ENCODE data around the gene SLU7.
"Not testable (repeated sequence)": the region's sequence is repeated elsewhere in the genome, so short reads cannot be mapped to it uniquely, and the experiment has no call there.

Gene SLU7

GRCh38 chr5:160441311-160441781, 22.5 kb upstream of the SLU7 start:
- H3K4me3 ChIP-seq (ENCODE audit: low read depth, low read length): no peak overlapping the region
- DNase-seq (ENCODE audit: low read depth): no peak
- no peak for TF ChIP-seq CTCF (conservative IDR thresholded peaks at IDR 0.05; ENCODE audit: low read depth, low read length)

GRCh38 chr5:160439205-160439600, 20.3 kb upstream of the SLU7 start:
- peak; percentile 83 for DNase-seq (ENCODE audit: low read depth)
- peak; percentile 94 for TF ChIP-seq CTCF (conservative IDR thresholded peaks at IDR 0.05; ENCODE audit: low read depth, low read length)
- H3K4me3 ChIP-seq (ENCODE audit: low read depth, low read length): peak overlapping the region; percentile 68

GRCh38 chr5:160438316-160439204, 19.7 kb upstream of the SLU7 start:
- peak; percentile 87 for DNase-seq (ENCODE audit: low read depth)
- H3K4me3 ChIP-seq (ENCODE audit: low read depth, low read length): peak overlapping the region; percentile 68
- TF ChIP-seq CTCF (conservative IDR thresholded peaks at IDR 0.05; ENCODE audit: low read depth, low read length): peak; percentile 98

GRCh38 chr5:160437271-160437670, 18.4 kb upstream of the SLU7 start:
- DNase-seq (ENCODE audit: low read depth): no peak
- no peak for TF ChIP-seq CTCF (conservative IDR thresholded peaks at IDR 0.05; ENCODE audit: low read depth, low read length)
- H3K4me3 ChIP-seq (ENCODE audit: low read depth, low read length): no peak overlapping the region

- H3K4me3 ChIP-seq (ENCODE audit: low read depth, low read length); DNase-seq (ENCODE audit: low read depth): not testable (repeated sequence)
Measured at GRCh38 chr5:160436661-160437060, 17.8 kb upstream of the SLU7 start.

- TF ChIP-seq CTCF (conservative IDR thresholded peaks at IDR 0.05; ENCODE audit: low read depth, low read length): no peak
- DNase-seq (ENCODE audit: low read depth): no peak
- no peak overlapping the region for H3K4me3 ChIP-seq (ENCODE audit: low read depth, low read length)
Measured at GRCh38 chr5:160436017-160436416, 17.1 kb upstream of the SLU7 start.

GRCh38 chr5:160435532-160435931, 16.7 kb upstream of the SLU7 start:
- TF ChIP-seq CTCF (conservative IDR thresholded peaks at IDR 0.05; ENCODE audit: low read depth, low read length): no peak
- DNase-seq (ENCODE audit: low read depth): no peak
- no peak overlapping the region for H3K4me3 ChIP-seq (ENCODE audit: low read depth, low read length)

All from choroid plexus epithelial cell (primary cell).